GDM1 (cell line): Measurements from ENCODE around the gene PCDHAC2.

Experiments
- DNase-seq: peaks from one replicate; lab custom pipeline; 2025; lab: John Stamatoyannopoulos, UW

Gene PCDHAC2, protein sequence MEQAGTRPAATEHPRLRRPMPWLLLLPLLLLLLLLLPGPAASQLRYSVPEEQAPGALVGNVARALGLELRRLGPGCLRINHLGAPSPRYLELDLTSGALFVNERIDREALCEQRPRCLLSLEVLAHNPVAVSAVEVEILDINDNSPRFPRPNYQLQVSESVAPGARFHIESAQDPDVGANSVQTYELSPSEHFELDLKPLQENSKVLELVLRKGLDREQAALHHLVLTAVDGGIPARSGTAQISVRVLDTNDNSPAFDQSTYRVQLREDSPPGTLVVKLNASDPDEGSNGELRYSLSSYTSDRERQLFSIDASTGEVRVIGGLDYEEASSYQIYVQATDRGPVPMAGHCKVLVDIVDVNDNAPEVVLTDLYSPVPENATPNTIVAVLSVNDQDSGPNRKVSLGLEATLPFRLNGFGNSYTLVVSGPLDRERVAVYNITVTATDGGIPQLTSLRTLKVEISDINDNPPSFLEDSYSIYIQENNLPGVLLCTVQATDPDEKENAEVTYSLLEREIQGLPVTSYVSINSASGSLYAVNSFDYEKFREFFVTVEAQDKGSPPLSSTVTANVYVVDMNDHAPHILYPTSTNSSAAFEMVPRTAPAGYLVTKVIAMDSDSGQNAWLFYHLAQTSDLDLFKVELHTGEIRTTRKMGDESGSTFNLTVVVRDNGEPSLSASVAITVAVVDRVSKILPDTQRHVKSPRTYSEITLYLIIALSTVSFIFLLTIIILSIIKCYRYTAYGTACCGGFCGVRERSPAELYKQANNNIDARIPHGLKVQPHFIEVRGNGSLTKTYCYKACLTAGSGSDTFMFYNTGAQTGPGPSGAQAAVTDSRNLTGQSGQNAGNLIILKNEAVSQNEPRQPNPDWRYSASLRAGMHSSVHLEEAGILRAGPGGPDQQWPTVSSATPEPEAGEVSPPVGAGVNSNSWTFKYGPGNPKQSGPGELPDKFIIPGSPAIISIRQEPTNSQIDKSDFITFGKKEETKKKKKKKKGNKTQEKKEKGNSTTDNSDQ

DNA sequence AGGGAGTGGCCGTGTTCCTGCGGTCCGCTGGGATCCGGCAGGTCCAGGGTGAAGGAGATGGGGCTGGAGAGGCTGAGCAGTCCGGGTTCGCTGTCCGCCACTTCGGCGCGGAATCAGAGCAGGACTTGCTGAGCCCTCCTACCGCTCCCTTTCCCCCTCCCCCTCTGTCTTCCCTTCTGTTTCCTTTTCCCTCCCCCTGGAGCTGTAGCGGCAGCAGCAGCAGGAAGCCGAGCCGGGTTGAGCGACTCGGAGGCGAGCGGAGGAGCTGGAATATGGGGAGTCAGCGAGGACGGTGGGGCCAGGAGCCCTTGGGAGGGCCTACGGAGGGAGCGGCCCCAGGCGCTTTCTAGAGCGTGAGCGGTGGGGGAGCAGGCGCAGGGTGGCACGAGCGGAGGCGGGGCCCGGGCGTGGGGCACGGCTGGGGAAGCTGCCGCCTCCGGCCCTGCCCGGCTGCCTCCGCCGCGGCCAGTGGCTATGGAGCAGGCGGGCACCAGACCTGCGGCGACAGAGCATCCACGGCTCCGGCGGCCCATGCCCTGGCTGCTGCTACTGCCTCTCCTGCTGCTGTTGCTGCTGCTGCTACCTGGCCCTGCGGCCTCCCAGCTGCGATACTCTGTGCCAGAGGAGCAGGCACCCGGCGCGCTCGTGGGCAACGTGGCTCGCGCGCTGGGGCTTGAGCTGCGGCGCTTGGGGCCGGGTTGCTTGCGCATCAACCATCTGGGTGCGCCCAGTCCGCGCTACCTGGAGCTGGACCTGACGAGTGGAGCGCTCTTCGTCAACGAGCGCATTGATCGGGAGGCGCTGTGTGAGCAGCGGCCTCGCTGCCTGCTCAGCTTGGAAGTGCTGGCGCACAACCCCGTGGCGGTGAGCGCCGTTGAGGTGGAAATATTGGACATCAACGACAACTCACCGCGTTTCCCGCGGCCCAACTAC, at the start of gene PCDHAC2:
PCDHAC2 (plus strand) TSS at position 184 of the 933 bp plus-strand sequence; CDS start at position 475, 291 bp downstream.
- no peak for DNase-seq

DNA sequence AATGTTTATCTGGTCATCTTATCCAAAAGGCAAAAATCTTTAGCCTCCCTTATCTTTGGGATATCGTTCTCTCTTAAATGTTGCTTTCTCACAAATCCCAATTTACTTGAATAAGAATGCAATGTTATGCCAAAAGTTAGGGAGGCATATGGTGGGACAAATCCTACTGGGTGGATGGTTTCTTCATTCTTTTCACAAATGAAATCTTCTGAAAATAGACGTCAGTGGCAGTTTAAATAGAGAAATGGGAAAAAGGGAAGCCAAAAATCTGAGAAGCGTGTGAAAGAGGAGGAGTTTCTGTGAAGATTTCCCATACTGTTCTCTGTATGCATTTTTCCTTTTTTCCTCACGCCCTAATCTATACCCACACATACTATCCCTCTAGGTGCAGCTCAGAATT, 42.7 kb upstream of the PCDHAC2 start:
- no peak for DNase-seq

DNA sequence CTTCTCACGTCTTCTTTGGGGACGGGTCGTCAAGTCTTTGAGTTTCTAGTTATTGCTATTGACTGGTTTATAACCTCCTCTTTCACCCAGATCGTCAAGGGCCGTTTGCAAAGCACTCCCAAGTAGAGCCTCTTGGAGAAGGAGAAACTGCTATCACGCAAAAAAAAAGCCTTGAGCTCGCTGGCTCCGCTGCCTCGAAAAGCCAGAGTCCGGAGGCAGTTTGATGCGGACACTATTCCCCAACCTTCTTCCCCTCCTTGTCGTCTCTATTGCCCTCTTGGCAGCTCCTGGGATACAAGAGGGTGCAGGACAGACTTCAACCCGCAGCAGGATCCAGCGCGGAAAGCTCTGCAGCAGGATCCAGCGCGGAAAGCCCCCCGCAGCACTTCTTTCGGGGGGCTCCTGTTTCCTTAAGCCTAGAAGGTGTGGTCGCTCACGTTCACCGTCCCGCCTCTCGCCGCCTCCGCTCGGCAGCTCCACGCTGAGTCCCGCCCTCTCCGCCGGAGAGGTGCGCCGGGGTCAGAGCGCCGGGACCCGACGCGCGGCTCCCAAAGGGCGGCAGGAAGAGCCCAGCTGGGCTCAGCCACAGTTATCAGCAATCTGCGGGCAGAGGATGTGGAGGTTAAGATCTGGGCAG, 40.4 kb upstream of the PCDHAC2 start, which contains the start of gene PCDHAC1:
PCDHAC1 (plus strand) TSS at position 494 of the 637 bp plus-strand sequence. CDS start 594 bp downstream, outside the sequence.
- no peak for DNase-seq

DNA sequence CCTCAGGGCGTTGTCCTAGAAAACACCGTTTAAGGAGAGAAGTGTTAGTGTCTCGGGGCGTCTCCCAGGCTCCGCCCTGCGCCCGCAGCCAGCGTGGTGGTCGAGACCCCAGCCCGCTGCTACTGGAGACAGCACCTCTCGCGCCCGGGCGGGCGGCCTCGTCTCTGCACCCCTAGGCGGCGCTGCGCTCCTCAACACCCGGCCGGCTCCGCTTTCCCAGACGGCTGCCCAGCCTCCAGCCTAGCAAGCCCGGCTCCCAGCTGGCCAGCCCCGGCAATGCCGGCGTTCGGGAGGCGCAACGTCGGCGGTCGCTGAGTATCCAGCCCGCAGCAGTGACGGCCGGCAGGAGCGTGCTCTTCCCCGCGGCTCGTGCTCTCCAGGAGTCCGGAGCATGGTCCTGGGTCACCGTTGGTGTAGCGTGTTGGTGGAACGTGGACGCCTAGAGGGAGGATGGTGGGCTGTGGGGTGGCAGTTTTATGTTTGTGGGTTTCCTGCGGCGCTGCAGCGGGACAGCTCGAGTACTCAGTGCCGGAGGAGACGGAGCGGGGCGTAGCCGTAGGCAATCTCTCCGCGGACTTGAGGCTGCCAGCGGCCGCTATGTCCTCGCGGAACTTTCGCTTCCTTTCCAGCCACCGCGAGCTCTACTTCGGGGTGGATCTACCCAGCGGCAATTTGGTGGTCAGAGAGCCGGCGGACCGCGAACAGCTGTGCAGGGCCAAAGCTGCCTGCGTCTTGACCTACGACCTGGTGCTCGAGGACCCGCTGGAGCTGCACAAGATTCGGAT, 39.6 kb upstream of the PCDHAC2 start:
- no peak for DNase-seq

DNA sequence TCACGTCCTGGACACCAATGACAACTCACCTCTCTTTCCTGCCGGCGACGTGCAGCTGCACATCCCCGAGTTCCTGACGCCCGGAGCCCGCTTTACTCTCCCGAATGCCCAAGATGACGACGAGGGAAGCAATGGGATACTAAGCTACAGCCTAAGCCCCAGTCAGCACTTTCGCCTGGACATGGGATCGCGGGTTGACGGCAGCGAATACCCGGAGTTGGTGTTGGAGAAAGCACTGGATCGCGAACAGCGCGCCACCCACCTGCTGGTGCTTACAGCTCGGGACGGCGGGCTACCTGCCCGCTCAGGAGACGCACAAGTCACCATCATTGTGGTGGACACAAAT, 39.1 kb upstream of the PCDHAC2 start:
- no peak for DNase-seq

DNA sequence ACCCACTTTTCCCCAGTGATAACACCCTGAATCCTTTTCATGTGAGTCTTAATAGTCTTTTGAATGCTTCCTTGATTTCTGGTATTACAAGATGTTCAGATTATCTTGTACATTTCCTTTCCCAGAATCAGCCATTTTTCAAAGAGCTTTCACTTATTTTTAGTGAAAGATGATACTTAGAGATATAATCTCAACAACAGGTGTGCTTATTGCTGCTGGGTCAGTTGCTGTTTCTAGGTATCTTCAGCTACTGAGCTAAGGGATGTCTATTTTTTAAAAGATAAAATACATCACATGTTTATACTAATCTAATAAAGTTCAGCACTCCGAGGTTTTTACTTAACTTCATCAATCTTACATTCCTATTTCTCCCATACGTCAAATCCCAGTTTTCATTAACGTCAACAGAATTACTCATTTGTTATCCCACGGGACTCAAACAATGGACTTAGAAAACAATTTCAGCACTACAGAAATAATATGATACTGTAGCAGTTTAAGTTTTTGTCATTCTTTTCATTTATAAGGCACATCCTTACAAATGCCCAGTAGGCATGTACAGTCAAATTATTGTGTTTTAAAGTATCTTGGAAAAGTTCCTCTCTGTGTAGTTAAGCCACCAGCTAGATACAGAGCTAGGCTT, 31.2 kb upstream of the PCDHAC2 start:
- no peak for DNase-seq

DNA sequence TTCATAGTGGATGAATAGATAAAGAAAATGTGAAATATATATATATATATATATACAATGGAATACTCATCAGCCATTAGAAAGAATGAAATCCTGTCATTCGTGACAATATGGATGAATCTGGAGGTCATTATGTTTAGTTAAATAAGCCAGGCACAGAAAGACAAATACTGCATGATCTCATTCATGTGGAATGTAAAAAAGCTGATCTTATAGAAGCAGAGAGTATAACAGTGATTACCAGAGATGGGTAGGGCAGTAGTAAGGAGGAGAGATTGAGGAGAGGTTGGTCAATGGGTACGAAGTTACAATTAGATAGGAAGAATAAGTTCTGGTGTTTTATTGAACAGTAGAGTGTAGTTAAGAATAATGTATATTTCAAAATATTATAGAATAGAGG, 19.7 kb upstream of the PCDHAC2 start:
- no peak for DNase-seq

DNA sequence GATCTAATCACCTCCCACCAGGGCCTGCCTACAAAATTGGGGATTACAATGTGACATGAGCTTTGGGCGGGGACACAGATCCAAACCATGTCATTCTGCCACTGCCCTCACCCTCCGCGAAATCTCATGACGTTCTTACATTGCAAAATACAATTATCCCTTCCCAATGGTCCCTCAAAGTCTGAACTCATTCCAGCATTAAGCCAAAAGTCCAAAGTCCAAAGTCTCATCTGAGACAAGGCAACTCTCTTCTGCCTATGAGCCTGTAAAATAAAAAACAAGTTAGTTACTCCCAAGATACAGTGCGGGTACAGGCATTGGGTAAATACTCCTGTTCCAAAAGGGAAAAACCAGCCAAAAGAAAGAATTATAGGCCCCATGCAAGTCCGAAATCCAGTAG, 14.6 kb upstream of the PCDHAC2 start:
- DNase-seq, result no peak

DNA sequence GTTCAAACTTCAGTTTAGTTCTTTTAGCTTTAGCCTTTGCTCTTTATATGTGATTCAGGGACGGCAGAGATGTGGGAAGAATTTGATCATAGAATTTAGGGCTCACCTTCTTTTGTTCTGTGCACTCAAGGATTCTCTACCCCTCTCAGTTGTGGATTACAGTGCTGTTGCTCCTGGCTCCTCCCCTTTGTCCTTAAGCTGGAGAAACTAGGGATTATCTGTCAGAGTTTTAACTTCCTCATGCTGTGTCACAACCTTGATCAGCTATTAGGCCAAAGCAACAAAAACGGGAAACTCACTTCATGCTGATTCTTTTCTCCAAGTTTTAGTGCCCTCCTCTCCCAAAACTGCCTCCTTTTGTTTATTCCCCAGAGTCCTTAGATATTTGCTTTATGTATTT, 13.0 kb upstream of the PCDHAC2 start:
- no peak for DNase-seq

DNA sequence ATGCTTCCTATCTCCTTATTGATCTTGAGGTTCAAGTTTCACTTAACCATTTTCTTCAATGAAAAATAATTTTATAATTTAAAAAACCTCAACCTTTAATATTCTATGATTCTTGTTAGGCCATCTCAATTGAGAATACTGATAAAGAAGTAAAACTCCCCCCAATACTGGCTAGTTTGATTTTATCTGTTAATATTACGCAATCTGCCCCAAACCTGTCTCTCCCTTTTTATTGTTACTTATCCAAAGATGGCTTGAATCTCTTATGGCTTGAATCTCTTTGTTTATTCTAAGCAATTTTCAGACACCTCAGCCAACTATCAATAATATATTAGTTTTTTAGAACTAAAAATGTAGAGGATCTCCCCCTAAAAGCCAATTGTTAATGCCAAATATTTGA, 4.1 kb upstream of the PCDHAC2 start:
- DNase-seq, result no peak

DNA sequence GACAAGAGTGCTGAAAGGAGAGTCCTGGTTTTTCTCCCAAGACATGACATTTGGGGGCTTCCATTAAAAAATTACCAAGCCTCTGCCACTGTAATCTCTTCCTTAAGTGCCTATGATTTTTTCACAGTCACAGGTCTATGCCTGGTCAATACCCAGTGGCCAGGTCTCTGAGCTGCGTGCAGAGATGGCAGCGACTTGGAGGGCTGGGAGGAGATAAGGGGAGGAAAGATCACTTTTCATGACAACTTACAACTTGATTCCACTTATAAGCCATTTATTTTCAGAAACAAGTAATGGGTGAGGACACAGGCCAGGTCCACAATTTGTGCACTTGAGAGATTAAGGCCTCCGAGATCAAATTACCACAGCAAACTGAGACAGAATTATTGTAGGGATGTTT, 1.9 kb upstream of the PCDHAC2 start:
- DNase-seq, result no peak

DNA sequence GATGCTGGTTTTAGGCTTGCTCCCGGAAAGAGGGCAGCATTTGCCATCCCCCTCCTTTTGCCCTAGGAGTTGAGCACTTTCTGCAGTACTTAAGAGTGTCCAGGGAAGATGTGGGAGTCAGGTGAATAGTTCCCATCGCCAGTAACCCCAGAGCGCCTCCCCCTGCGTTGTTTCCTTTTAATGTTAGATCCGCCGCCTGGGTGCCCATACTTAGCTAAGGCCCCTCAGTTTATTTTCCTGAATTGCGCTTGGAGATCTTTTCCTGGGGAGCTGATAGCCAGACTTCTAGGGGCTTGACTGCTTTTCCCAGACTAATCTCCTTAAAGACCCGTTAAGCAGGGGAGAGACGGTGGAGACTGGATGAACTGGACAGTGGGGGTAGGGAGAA, 377 bp upstream of the PCDHAC2 start:
- DNase-seq, result no peak

DNA sequence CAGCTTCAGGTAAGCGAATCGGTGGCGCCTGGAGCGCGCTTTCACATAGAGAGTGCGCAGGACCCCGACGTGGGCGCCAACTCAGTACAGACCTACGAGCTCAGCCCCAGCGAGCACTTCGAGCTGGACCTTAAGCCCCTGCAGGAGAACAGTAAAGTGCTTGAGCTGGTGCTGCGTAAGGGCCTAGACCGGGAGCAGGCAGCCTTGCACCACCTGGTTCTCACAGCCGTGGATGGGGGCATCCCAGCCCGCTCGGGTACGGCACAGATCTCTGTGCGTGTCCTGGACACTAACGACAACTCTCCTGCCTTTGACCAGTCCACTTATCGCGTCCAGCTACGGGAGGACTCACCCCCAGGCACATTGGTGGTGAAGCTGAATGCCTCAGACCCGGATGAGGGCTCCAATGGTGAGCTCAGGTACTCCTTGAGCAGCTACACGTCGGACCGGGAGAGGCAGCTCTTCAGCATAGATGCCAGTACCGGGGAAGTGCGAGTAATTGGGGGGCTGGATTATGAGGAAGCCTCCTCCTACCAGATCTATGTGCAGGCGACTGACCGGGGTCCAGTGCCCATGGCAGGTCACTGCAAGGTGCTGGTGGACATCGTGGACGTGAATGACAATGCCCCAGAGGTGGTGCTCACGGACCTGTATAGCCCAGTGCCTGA, 1.1 kb downstream of the PCDHAC2 start:
- no peak for DNase-seq

DNA sequence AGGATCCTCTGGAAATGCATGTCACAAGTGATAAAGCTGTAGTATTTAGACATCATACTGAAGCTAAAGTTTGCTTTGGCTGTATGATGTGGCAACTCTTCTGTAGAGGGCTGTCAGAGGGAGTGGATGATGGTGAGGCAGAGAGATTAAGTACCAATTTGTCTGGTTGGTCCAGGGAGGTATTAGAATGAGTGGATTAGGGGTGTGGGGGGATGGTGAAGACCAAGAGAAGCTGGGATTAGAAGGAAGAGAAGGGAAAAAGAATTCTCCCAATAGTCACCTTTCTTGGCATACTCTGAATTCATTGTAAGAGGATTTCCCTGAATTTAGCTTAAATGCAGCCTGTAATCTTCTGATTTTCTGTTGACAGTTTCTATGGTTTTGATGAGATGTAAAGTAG, 3.6 kb downstream of the PCDHAC2 start:
- DNase-seq, result no peak

DNA sequence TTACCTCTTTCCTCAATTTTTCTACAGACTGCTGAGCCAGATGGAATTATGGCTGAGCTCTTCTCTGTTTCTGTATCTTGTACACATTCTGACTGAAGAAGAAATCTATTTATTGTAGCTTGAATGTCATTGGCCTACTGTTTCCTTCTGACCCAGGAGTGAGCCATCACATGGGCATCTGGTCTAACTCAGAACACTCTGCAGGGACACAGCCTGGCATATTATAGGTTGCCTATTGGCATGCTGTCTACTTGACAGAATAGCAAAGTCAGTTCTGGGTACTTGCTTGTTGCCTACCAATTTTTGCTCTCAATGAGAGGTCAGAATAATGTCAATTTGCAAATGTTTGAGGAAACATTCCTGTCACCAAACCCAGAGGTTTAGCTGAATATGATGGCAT, 7.3 kb downstream of the PCDHAC2 start:
- DNase-seq, result no peak

DNA sequence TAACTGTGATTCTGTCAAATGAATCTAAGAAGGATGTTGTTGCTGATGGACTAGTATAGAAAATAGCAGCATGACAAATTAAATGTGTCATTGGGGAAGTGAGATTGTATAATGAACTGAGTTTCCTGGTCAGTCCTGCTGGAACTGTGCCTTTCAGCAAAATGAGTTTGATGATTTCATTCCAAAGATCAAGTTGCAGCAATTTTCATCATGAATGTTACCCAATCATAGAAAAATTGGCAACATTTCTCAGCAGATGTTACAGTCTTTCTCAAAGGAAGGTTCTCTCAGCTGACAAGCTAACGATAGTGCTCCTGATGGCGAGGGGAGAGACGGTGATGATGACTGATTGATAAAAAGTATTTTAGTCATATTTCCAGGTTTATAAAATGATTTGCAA, 10.7 kb downstream of the PCDHAC2 start:
- DNase-seq, result no peak

DNA sequence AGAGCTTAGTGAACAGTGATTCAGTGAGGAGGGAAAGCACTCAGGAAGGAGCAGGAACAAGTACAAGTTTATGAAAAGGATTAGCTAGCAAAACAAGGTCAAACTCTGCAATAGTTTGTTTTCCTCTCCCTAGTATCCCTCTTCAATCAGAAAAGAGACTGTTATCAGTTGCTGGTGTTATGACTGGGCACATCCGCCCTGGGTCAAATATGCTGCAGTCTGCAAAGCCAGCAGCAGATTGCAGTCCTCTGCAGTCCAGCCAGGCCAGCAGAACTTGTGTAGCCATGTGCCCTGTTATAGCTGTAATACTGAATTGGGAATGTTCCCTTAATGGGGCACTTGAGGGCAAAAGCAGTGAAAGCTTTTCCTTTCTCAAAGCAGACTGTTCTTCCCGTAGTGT, 12.0 kb downstream of the PCDHAC2 start:
- DNase-seq, result no peak

DNA sequence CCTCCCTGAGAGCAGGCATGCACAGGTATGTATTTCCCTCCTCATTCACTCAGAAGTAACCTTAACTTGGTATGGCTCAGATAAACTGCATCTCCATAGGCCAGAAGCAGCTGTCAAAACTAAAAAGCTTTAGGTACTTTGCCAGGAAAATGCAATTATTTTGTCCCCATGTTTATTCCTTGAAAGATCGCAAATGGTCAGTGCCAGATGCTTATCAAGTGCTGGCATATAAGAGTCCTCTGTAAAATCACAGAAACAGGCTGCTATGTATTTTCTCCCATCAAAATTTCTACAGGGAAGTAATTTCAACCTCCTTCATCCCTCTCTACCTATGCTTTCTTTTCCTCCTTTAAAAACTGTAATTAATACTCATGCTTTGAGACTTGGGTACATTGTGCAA, 12.7 kb downstream of the PCDHAC2 start:
- no peak for DNase-seq

DNA sequence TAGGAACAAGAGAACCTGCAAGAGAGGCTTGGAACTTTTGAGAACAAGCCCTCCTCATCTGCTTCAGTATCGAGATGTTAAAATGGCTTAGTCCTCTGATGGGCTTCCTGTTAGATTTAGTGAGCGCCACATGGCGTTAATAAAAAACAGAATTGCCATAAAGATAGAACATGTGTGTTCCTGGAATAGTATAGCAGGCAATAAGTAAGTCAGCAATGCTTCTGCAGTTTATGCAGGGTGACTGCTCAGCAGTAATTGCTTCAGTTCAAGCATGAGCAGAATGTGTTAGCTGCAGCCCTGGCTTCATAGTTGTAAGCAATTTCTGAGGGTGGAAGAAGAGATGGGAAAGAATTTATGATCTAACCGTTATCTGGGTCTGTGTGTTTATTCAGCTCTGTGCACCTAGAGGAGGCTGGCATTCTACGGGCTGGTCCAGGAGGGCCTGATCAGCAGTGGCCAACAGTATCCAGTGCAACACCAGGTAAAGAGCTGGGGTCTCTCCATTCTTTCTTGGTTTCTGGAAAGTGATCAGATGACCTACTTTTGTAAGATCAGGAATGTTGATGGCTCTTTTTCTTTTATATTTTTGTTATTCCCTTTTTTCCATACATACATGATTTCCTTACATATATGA, 15.9 kb downstream of the PCDHAC2 start:
- no peak for DNase-seq
